ENCODE results near the gene OR52N5. TPM values are rescaled to one million over a fixed set of nuclear protein-coding genes. Genes with fewer than 3 reads are reported as not detected.

Gene OR52N5
- total RNA-seq, 3 donors from 2014 or later (not counting 1 experiment from before 2014, with no cell fraction given), result not detected

GRCh38 chr11:5808500-5809121, 25.5 kb upstream of the OR52N5 start, which contains the start of gene OR52N2:
TSS of gene OR52N2 (plus strand) at chr11:5808924. CDS start at chr11:5820336, 11,412 bp downstream.
- Histone ChIP-seq H3K4me1 (ENCODE audit: control insufficient read depth, insufficient read depth, low read length) (peaks cover 9% of the 10 kb centered on the region), H3K9me3 (ENCODE audit: control insufficient read depth, insufficient read depth, low read length) (no peaks in the 10 kb centered on the region), H3K27ac (ENCODE audit: low read length) (no peak within 1 kb of the TSS), H3K27me3 (ENCODE audit: control insufficient read depth, insufficient read depth, low read length) (peaks cover 6% of the 10 kb centered on the region), H3K4me3 (ENCODE audit: low read length) (peak within 1 kb of the TSS; percentile 48), H3K36me3 (ENCODE audit: control insufficient read depth, insufficient read depth, low read length) (no peaks in the 10 kb centered on the region)
- peak; percentile 85 for TF ChIP-seq CTCF (IDR thresholded peaks at IDR 0.05)
- no peaks in the 10 kb centered on the region for H3K36me3 Mint-ChIP-seq
- peaks cover 26 to 34% of the 10 kb centered on the region in 2 donors for H3K27me3 Mint-ChIP-seq (ENCODE audit: low read depth in 2 of 2)
- intact Hi-C loops (cut with micrococcal nuclease), result loop anchor here (1.0 to 2.0 kb wide), 4 partner anchors 124 to 1172 kb away; partner anchors contain the start of gene OR51D1
- H3K4me1 Mint-ChIP-seq, result peaks cover 12% of the 10 kb centered on the region in 2 donors
- peak within 1 kb of the TSS in 1 of 2 donors; percentile 19 for H3K27ac Mint-ChIP-seq
- H3K4me3 Mint-ChIP-seq, result peak within 1 kb of the TSS; percentile 83
- peak; percentile 63 to 87 for DNase-seq
- H3K9me3 Mint-ChIP-seq, result no peaks in the 10 kb centered on the region
- ATAC-seq, result peak; percentile 87 to 95 (median 87)
- 6% methylated on average over 24 of the region's 24 CpGs for WGBS (ENCODE audit: insufficient coverage)

- WGBS (ENCODE audit: insufficient coverage), result 55% methylated on average over 10 of the region's 10 CpGs
- no peak overlapping the region for H3K27ac ChIP-seq (ENCODE audit: low read length)
- peaks cover 9% of the 10 kb centered on the region for H3K4me1 ChIP-seq (ENCODE audit: control insufficient read depth, insufficient read depth, low read length)
- H3K4me3 ChIP-seq (ENCODE audit: low read length), result no peak overlapping the region
- intact Hi-C loops (cut with micrococcal nuclease), result no loop called here
- Mint-ChIP-seq H3K4me1 (peaks cover 12% of the 10 kb centered on the region in 2 donors), H3K9me3 (no peaks in the 10 kb centered on the region), H3K4me3 (no peak overlapping the region), H3K27ac (no peak overlapping the region), H3K27me3 (ENCODE audit: low read depth in 2 of 2) (peaks cover 29 to 42% of the 10 kb centered on the region in 2 donors), H3K36me3 (no peaks in the 10 kb centered on the region)
- no peaks in the 10 kb centered on the region for H3K9me3 ChIP-seq (ENCODE audit: control insufficient read depth, insufficient read depth, low read length)
- H3K36me3 ChIP-seq (ENCODE audit: control insufficient read depth, insufficient read depth, low read length), result no peaks in the 10 kb centered on the region
- no peak for TF ChIP-seq CTCF (IDR thresholded peaks at IDR 0.05)
- H3K27me3 ChIP-seq (ENCODE audit: control insufficient read depth, insufficient read depth, low read length), result peaks cover 6% of the 10 kb centered on the region
- DNase-seq (no peak), ATAC-seq (no peak)
These were observed 24.4 kb upstream of the OR52N5 start for GRCh38 chr11:5807580-5807979.

GRCh38 chr11:5803982-5804381, 20.8 kb upstream of the OR52N5 start:
- Histone ChIP-seq H3K4me3 (ENCODE audit: low read length) (no peak overlapping the region), H3K27ac (ENCODE audit: low read length) (no peak overlapping the region), H3K9me3 (ENCODE audit: control insufficient read depth, insufficient read depth, low read length) (no peaks in the 10 kb centered on the region), H3K27me3 (ENCODE audit: control insufficient read depth, insufficient read depth, low read length) (peaks cover 2% of the 10 kb centered on the region), H3K36me3 (ENCODE audit: control insufficient read depth, insufficient read depth, low read length) (no peaks in the 10 kb centered on the region), H3K4me1 (ENCODE audit: control insufficient read depth, insufficient read depth, low read length) (peaks cover 6% of the 10 kb centered on the region)
- H3K4me1 Mint-ChIP-seq, result peaks cover 6 to 8% of the 10 kb centered on the region in 2 donors
- DNase-seq, result no peak
- WGBS (ENCODE audit: insufficient coverage), result 100% methylated on average over 5 of the region's 5 CpGs
- intact Hi-C loops (cut with micrococcal nuclease), result no loop called here
- ATAC-seq, result no peak
- TF ChIP-seq CTCF (IDR thresholded peaks at IDR 0.05), result no peak
- H3K27me3 Mint-ChIP-seq (ENCODE audit: low read depth in 2 of 2), result peaks cover 20 to 24% of the 10 kb centered on the region in 2 donors
- H3K4me3 Mint-ChIP-seq, result no peak overlapping the region
- H3K36me3 Mint-ChIP-seq, result no peaks in the 10 kb centered on the region
- H3K9me3 Mint-ChIP-seq, result no peaks in the 10 kb centered on the region
- no peak overlapping the region for H3K27ac Mint-ChIP-seq

Data from natural killer cell (primary cell).